CD4-positive, alpha-beta T cell treated with Interleukin-6 at 100 ng/mL for 8 hours (primary cell): ENCODE data around the gene CRB2.

Experiments used
- DNase-seq: peaks from one replicate; pipeline ENCODE4 v3.0.0-alpha.2; 2020; ENCODE audit warnings: mixed read lengths, low spot score

The CRB2 gene

GRCh38 chr9:123422635-123423310 is 66.8 kb downstream of the CRB2 start:
- DNase-seq: no peak

GRCh38 chr9:123423311-123423640 is 67.3 kb downstream of the CRB2 start:
- no peak for DNase-seq

- DNase-seq: no peak
These were observed 68.1 kb downstream of the CRB2 start for GRCh38 chr9:123424131-123424530.

GRCh38 chr9:123424552-123425225 is 68.7 kb downstream of the CRB2 start:
- DNase-seq: no peak

- DNase-seq: no peak
These were observed 69.3 kb downstream of the CRB2 start for GRCh38 chr9:123425261-123425821.

GRCh38 chr9:123425836-123426365 is 69.9 kb downstream of the CRB2 start:
- no peak for DNase-seq

- no peak for DNase-seq
These were observed 70.4 kb downstream of the CRB2 start for GRCh38 chr9:123426406-123426805.
